ENCODE measurements around the gene TBC1D9B.

GRCh38 chr5:179864686-179865085, 43.0 kb downstream of the TBC1D9B start:
- TF ChIP-seq TARDBP (IDR thresholded peaks at IDR 0.05) (no peak), FOXM1 (IDR thresholded peaks at IDR 0.05; ENCODE audit: borderline replicate concordance) (no peak), FOXA1 (IDR thresholded peaks at IDR 0.05) (no peak), NFRKB (IDR thresholded peaks at IDR 0.05) (no peak), PKNOX1 (IDR thresholded peaks at IDR 0.05) (no peak), ELF4 (IDR thresholded peaks at IDR 0.05) (no peak), SUZ12 (IDR thresholded peaks at IDR 0.05) (no peak), BHLHE40 (IDR thresholded peaks at IDR 0.05; ENCODE audit: borderline replicate concordance) (no peak), LEF1 (IDR thresholded peaks at IDR 0.05; ENCODE audit: borderline replicate concordance) (no peak), L3MBTL2 (conservative IDR thresholded peaks at IDR 0.05) (no peak), ZNF384 (IDR thresholded peaks at IDR 0.05) (no peak), SP1 (IDR thresholded peaks at IDR 0.05) (no peak), CTBP1 (IDR thresholded peaks at IDR 0.05; ENCODE audit: borderline replicate concordance) (no peak), ARNT (IDR thresholded peaks at IDR 0.05) (no peak)

Measured in HEK293T (cell line).